Large intestine (tissue), 1 donor: ENCODE data around the gene ACTRT3. TPM values are rescaled to one million over a fixed set of nuclear protein-coding genes. Genes with fewer than 3 reads are reported as not detected.

Source experiments
- polyA plus RNA-seq: library from polyadenylated mRNA; unstranded; fragments of 120-200 nt; gene quantifications from one replicate; pipeline ENCODE4 v1.2.1, GENCODE V29; 2013

Gene ACTRT3
- polyA plus RNA-seq, 1 donor = 12.8 TPM

Other genes starting within 250 kb of the ACTRT3 start
- 25.6 TPM for gene MECOM, start 105.8 kb downstream of the ACTRT3 start, polyA plus RNA-seq
- gene TERC, start 4.5 kb downstream of the ACTRT3 start, polyA plus RNA-seq = 1.1 TPM
- 18.0 TPM for gene MYNN, start 3.8 kb upstream of the ACTRT3 start, polyA plus RNA-seq
- 0.07 TPM for gene LRRIQ4, start 43.3 kb upstream of the ACTRT3 start, polyA plus RNA-seq
- 2.1 TPM for gene LRRC34, start 43.3 kb upstream of the ACTRT3 start, polyA plus RNA-seq
- gene LRRC31, start 100.4 kb upstream of the ACTRT3 start, polyA plus RNA-seq = 11.4 TPM
- not detected for gene SAMD7, start 142.0 kb upstream of the ACTRT3 start, polyA plus RNA-seq
- gene SEC62, start 197.2 kb upstream of the ACTRT3 start, polyA plus RNA-seq = 98.0 TPM